GM13977 (cell line): ENCODE results near the gene ADAMTS12.

Experiments
- DNase-seq: peaks from one replicate; pipeline ENCODE4 v3.0.0; 2012; ENCODE audit warnings: low spot score
- CTCF ChIP-seq: IDR thresholded peaks from 2 replicates; pipeline ENCODE4 v1.5.1; 2012; ENCODE audit warnings: mild to moderate bottlenecking, control low read depth; ENCODE audit not compliant: insufficient read depth; ENCODE audit errors: extremely low read depth, missing control alignments
- in situ Hi-C: fragments of 300-500 bp; cut with MboI; formaldehyde crosslinking; loops from one replicate; pipeline ENCODE4 v1.12.0; 2022; ENCODE audit warnings: low sequenced_read_pairs, low pct_unique_long_range_greater_than_20kb, mixed read lengths, inconsistent platforms; ENCODE audit not compliant: unreplicated experiment

ADAMTS12 gene

GRCh38 chr5:33611877-33612276 lies 279.9 kb downstream of the ADAMTS12 start:
- in situ Hi-C loops, result no loop called here
- no peak for TF ChIP-seq CTCF
- DNase-seq, result no peak

GRCh38 chr5:33608344-33609041 lies 283.3 kb downstream of the ADAMTS12 start:
- TF ChIP-seq CTCF, result no peak
- DNase-seq, result no peak
- in situ Hi-C loops, result no loop called here

- in situ Hi-C loops, result no loop called here
- no peak for DNase-seq
- no peak for TF ChIP-seq CTCF
Observed at GRCh38 chr5:33604503-33604902, 287.3 kb downstream of the ADAMTS12 start.

GRCh38 chr5:33601881-33602280 lies 289.9 kb downstream of the ADAMTS12 start:
- in situ Hi-C loops, result no loop called here
- no peak for DNase-seq
- no peak for TF ChIP-seq CTCF

GRCh38 chr5:33595303-33595702 lies 296.5 kb downstream of the ADAMTS12 start:
- DNase-seq, result no peak
- no peak for TF ChIP-seq CTCF
- in situ Hi-C loops, result no loop called here

GRCh38 chr5:33594006-33594405 lies 297.8 kb downstream of the ADAMTS12 start:
- TF ChIP-seq CTCF, result no peak
- in situ Hi-C loops, result no loop called here

More at GRCh38 chr5:33594006-33594405, 297.8 kb downstream of the ADAMTS12 start:
- no peak for DNase-seq
